ENCODE measurements around the gene MTARC1. TPM values are rescaled to one million over a fixed set of nuclear protein-coding genes. Genes with fewer than 3 reads are reported as not detected.

MTARC1 gene
- total and polyA plus RNA-seq, 3 experiments from 2014 or later, result not detected

DNA sequence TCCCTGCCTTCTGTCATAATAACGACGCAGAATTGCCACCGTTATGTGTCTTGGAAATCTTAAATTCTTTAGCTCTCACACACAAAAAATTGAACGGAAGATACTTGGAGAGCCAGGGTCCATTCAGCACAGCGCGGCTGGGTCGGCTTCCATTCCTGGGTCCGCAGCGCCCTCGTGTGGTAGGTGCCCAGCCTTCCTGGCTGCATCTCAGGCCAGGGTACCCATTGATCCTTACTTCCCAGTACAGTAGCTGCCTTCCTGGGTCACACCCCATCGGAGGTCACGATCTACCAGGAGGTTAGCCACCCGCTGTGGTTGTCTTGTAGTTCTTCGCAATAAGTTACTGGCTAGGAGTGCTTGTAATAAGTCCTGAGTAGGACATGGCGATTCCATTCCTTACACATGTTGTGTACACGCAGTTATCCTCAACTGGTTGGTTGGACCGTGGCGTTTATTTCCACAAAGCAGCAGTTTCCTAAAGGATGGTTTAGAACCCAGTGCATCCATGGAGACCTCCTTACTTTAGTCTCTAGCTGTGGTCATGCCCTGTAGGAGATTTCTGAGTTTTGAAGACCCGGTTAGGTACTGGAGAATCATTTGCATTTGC, 9.9 kb upstream of the MTARC1 start:
- Mint-ChIP-seq H3K9me3 (no peaks in the 10 kb centered on the region), H3K36me3 (no peaks in the 10 kb centered on the region), H3K4me1 (no peaks in the 10 kb centered on the region), H3K4me3 (no peak overlapping the region), H3K27me3 (peaks cover 5 to 34% of the 10 kb centered on the region in 2 donors), H3K27ac (no peak overlapping the region)
- Histone ChIP-seq H3K9me3 (ENCODE audit: low read length) (no peaks in the 10 kb centered on the region), H3K27me3 (ENCODE audit: insufficient read depth, low read length, poor library complexity, severe bottlenecking) (peaks cover 4% of the 10 kb centered on the region), H3K4me3 (ENCODE audit: low read length) (no peak overlapping the region), H3K27ac (ENCODE audit: low read depth, low read length) (no peak overlapping the region), H3K36me3 (ENCODE audit: insufficient read depth, low read length) (no peaks in the 10 kb centered on the region), H3K4me1 (ENCODE audit: insufficient read depth, low read length) (no peaks in the 10 kb centered on the region)
- ChIA-PET CTCF (interaction anchor here (1.1 to 1.2 kb wide), 2 partner anchors 14 to 68 kb away, joined by 3 to 5 read pairs; no protein-coding TSS in a partner anchor), POLR2A (no interaction called here)
- DNase-seq, result peak; percentile 16 to 56 (median 27)

DNA sequence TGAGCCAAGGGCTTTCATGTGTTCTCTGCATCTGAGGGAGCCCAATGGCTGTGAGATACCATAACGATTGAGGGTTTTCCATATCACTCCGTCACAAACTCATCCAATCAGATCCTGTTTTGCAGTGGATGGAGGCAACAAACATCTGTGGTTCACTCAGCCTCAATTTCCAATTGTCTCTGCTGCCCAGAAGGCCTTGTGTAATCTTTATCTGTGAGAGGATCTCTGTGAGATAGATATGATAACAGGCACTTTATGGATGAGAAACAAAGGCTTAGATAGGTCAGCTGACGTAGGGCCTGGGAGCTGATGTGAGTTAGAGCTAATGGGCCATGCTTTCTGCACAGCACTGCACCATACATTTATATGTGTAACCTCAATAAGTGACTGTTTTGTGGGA, 3.3 kb upstream of the MTARC1 start:
- peaks cover 19 to 40% of the 10 kb centered on the region in 2 donors for H3K27me3 Mint-ChIP-seq

DNA sequence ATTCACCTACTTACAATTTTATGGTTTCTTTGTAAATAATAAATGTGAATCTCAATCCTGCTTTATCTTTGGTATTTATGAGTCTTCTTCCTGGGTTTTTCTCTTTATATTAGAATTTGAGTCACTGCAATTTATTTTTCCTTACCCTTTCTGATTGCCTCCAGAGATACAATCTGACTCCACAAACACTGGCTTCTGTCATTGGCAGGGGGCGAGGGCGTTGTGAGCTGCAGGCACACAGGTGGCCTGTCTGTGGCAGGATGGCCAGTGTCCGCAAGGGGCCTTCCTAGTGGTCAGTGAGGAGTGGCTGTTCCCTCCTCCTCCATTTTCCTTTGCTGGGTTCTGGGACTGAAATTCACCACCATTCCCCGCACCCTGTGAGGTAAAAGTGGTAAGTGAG, 2.0 kb upstream of the MTARC1 start:
- no peak overlapping the region for H3K27ac Mint-ChIP-seq
- H3K27ac ChIP-seq (ENCODE audit: low read depth, low read length), result no peak overlapping the region

More for the DNA sequence above, 3.3 kb upstream of the MTARC1 start:
- H3K4me1 ChIP-seq (ENCODE audit: insufficient read depth, low read length), result no peaks in the 10 kb centered on the region
- Mint-ChIP-seq H3K9me3 (no peaks in the 10 kb centered on the region), H3K4me1 (no peaks in the 10 kb centered on the region), H3K4me3 (no peak overlapping the region), H3K36me3 (no peaks in the 10 kb centered on the region), H3K27ac (no peak overlapping the region)
- H3K9me3 ChIP-seq (ENCODE audit: low read length), result no peaks in the 10 kb centered on the region
- H3K4me3 ChIP-seq (ENCODE audit: low read length), result no peak overlapping the region
- H3K36me3 ChIP-seq (ENCODE audit: insufficient read depth, low read length), result no peaks in the 10 kb centered on the region
- ChIA-PET POLR2A (no interaction called here), CTCF (no interaction called here)
- DNase-seq, result no peak
- H3K27me3 ChIP-seq (ENCODE audit: insufficient read depth, low read length, poor library complexity, severe bottlenecking), result no peaks in the 10 kb centered on the region
- H3K27ac ChIP-seq (ENCODE audit: low read depth, low read length), result no peak overlapping the region

DNA sequence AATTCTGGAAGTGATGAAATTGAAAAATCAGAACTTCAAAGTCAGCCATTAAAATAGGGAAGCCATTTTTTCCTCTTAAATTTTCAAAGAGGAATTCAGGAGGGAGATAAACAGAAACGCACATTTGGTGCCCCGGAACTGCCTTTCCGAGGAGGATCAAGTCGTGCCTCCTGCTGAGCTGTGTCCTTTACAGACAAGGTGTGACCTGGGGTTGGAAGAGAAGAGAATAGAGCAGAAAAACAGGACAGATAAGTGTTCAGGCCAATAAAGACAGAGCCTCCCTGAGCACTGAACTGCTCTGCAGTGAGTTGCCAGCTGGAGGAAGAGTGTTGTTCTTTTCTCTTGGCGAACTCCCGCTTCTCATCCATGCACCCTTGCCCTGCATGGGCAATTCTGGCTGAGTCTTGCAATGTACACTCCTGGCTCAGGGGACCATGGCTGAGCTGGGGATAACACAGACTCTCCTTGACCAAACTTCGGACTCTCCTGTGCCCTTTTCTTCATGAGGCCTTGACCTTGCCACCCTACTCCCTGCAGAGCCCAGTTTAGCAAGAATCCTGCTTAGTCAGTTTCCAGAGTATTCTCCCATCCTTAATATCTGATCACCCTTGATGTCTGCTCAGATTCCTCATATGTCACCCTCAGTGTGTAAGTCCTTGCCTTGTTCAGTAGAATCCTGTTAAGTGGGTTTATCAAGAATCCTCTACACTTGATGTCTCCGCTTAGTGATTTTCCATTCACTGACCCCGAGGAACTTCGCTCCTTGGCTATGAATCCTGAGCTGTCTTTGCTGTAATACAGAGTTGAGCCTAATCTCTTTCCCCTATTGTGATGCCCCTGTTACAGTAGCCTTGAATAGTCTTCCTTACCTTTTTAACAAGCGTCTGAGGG, 1.3 kb upstream of the MTARC1 start:
- Mint-ChIP-seq H3K4me3 (peak overlapping the region in 1 of 7 donors; percentile 37), H3K9me3 (peaks cover 0 to 4% (median 0%) of the 10 kb centered on the region in 5 donors), H3K4me1 (no peaks in the 10 kb centered on the region), H3K27ac (no peak overlapping the region), H3K36me3 (no peaks in the 10 kb centered on the region), H3K27me3 (peaks cover 21 to 53% of the 10 kb centered on the region in 2 donors)
- ChIA-PET CTCF (no interaction called here), POLR2A (no interaction called here)
- Histone ChIP-seq H3K36me3 (ENCODE audit: insufficient read depth, low read length) (no peaks in the 10 kb centered on the region), H3K27me3 (ENCODE audit: insufficient read depth, low read length, poor library complexity, severe bottlenecking) (no peaks in the 10 kb centered on the region), H3K9me3 (ENCODE audit: low read length) (no peaks in the 10 kb centered on the region), H3K4me1 (ENCODE audit: insufficient read depth, low read length) (no peaks in the 10 kb centered on the region), H3K27ac (ENCODE audit: low read depth, low read length) (no peak overlapping the region), H3K4me3 (ENCODE audit: low read length) (no peak overlapping the region)
- DNase-seq, result no peak

More for the DNA sequence above, 2.0 kb upstream of the MTARC1 start:
- CTCF ChIA-PET, result no interaction called here
- H3K4me1 Mint-ChIP-seq, result no peaks in the 10 kb centered on the region
- no peaks in the 10 kb centered on the region for H3K36me3 ChIP-seq (ENCODE audit: insufficient read depth, low read length)
- H3K4me1 ChIP-seq (ENCODE audit: insufficient read depth, low read length), result no peaks in the 10 kb centered on the region
- POLR2A ChIA-PET, result no interaction called here
- H3K36me3 Mint-ChIP-seq, result no peaks in the 10 kb centered on the region
- H3K4me3 ChIP-seq (ENCODE audit: low read length), result no peak overlapping the region
- no peaks in the 10 kb centered on the region for H3K27me3 ChIP-seq (ENCODE audit: insufficient read depth, low read length, poor library complexity, severe bottlenecking)
- H3K27me3 Mint-ChIP-seq, result peaks cover 21 to 47% of the 10 kb centered on the region in 2 donors
- no peak for DNase-seq
- H3K4me3 Mint-ChIP-seq, result no peak overlapping the region
- H3K9me3 Mint-ChIP-seq, result peaks cover 0 to 4% (median 0%) of the 10 kb centered on the region in 5 donors
- H3K9me3 ChIP-seq (ENCODE audit: low read length), result no peaks in the 10 kb centered on the region

DNA sequence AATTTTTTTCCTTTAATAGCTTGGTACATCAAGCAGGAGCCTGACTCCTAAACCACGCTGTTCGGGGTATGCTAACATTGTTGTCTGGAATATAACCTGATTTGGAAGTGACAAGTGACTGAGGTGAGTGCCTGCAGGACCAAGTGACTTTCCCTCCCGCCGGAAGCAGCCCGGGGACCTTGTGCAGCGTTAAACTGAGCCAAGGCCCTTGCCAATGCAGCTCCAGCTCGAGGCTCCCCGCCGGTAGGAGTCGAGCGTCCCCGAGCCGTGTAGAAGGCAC, 716 bp upstream of the MTARC1 start:
- no peak overlapping the region for H3K4me3 Mint-ChIP-seq
- ChIA-PET POLR2A (no interaction called here), CTCF (no interaction called here)
- Histone ChIP-seq H3K9me3 (ENCODE audit: low read length) (no peaks in the 10 kb centered on the region), H3K4me3 (ENCODE audit: low read length) (no peak overlapping the region), H3K36me3 (ENCODE audit: insufficient read depth, low read length) (no peaks in the 10 kb centered on the region), H3K27ac (ENCODE audit: low read depth, low read length) (no peak overlapping the region), H3K4me1 (ENCODE audit: insufficient read depth, low read length) (no peaks in the 10 kb centered on the region), H3K27me3 (ENCODE audit: insufficient read depth, low read length, poor library complexity, severe bottlenecking) (no peaks in the 10 kb centered on the region)
- H3K4me1 Mint-ChIP-seq, result no peaks in the 10 kb centered on the region
- H3K27me3 Mint-ChIP-seq, result peaks cover 21 to 53% of the 10 kb centered on the region in 2 donors
- H3K27ac Mint-ChIP-seq, result no peak overlapping the region
- peaks cover 0 to 4% (median 0%) of the 10 kb centered on the region in 5 donors for H3K9me3 Mint-ChIP-seq
- H3K36me3 Mint-ChIP-seq, result no peaks in the 10 kb centered on the region
- DNase-seq, result no peak

DNA sequence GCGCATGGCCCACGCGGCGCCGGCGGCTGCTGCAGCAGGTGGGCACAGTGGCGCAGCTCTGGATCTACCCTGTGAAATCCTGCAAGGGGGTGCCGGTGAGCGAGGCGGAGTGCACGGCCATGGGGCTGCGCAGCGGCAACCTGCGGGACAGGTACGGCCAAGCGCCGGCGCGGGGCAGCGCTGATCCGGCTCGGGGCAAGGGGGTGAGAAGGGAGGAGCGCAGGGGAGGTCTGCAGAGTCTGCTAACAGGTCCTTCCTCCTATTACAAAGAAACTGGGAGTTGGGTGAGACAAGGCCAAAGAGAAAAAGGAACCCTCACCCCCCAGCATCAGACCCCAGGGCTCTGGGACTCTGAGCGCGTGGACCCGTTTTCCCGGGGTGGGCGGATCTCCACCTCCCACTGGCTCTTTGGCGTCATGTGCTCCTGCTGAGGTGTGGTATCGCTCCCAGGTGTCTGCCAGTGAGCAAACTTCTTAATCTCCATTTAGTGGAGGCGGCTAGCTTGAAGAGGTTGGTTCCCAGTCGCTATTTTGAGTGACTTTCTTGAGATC, 431 bp downstream of the MTARC1 start:
- no peak overlapping the region for H3K27ac ChIP-seq (ENCODE audit: low read depth, low read length)
- ChIA-PET CTCF (no interaction called here), POLR2A (no interaction called here)
- Mint-ChIP-seq H3K4me3 (peak overlapping the region in 1 of 7 donors; percentile 27), H3K27me3 (peaks cover 21 to 53% of the 10 kb centered on the region in 2 donors), H3K36me3 (no peaks in the 10 kb centered on the region), H3K4me1 (no peaks in the 10 kb centered on the region), H3K9me3 (peaks cover 0 to 4% (median 0%) of the 10 kb centered on the region in 5 donors), H3K27ac (no peak overlapping the region)
- no peaks in the 10 kb centered on the region for H3K4me1 ChIP-seq (ENCODE audit: insufficient read depth, low read length)
- no peak for DNase-seq
- H3K4me3 ChIP-seq (ENCODE audit: low read length), result no peak overlapping the region
- no peaks in the 10 kb centered on the region for H3K27me3 ChIP-seq (ENCODE audit: insufficient read depth, low read length, poor library complexity, severe bottlenecking)
- H3K36me3 ChIP-seq (ENCODE audit: insufficient read depth, low read length), result no peaks in the 10 kb centered on the region
- H3K9me3 ChIP-seq (ENCODE audit: low read length), result no peaks in the 10 kb centered on the region

DNA sequence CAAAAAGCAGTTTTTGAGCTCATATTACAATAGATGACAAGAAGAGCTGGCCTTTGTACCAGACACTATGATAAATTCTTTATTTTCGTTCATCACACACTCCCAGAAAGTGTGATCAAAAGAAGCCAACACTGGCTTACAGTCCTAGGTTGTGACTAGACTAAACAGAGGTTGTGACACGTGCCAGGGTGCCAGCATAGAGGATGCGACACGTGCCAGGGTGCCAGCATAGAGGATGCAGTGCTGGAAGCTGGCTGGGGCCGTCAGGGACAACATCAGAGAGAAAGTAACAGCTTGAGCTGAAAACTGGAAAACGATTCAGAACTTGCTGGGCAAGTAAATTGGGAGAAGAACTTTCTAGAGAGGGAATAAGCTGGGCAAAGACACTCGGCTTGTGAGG, 2.2 kb downstream of the MTARC1 start:
- ChIA-PET POLR2A (no interaction called here), CTCF (no interaction called here)
- H3K4me3 ChIP-seq (ENCODE audit: low read length), result no peak overlapping the region
- no peak overlapping the region for H3K27ac ChIP-seq (ENCODE audit: low read depth, low read length)
- DNase-seq, result no peak
- Mint-ChIP-seq H3K4me1 (no peaks in the 10 kb centered on the region), H3K27me3 (peaks cover 17 to 48% of the 10 kb centered on the region in 2 donors), H3K27ac (no peak overlapping the region), H3K4me3 (no peak overlapping the region), H3K36me3 (no peaks in the 10 kb centered on the region), H3K9me3 (peaks cover 0 to 4% (median 0%) of the 10 kb centered on the region in 5 donors)
- H3K27me3 ChIP-seq (ENCODE audit: insufficient read depth, low read length, poor library complexity, severe bottlenecking), result no peaks in the 10 kb centered on the region
- H3K36me3 ChIP-seq (ENCODE audit: insufficient read depth, low read length), result no peaks in the 10 kb centered on the region
- H3K9me3 ChIP-seq (ENCODE audit: low read length), result no peaks in the 10 kb centered on the region
- no peaks in the 10 kb centered on the region for H3K4me1 ChIP-seq (ENCODE audit: insufficient read depth, low read length)

DNA sequence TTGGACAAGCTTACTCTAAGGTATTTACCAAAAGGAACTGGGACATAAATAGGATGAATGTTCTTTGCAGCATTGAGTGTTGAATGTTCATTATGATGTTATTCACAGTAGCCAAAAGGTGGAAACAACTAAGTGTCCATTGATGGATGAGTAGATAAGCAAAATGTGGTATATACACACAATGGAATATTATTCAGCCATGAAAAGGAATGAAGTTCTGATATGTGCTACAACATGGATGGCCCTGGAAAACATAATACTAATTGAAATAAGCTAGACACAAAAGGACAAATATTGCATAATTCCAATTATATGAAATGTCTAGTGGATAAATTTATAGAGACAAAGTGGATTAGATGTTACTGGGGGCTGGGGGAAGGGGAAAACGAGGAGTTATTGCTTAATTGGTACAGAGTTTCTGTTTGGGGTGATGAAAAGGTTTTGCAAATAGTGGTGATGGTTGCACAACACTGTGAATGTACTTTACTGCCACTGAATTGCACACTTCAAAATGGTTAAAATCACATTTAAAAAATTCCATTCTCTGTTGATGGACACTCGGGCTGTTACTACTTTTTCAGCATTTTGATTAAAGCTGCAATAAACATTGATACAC, 2.9 kb downstream of the MTARC1 start:
- Mint-ChIP-seq H3K36me3 (no peaks in the 10 kb centered on the region), H3K4me1 (no peaks in the 10 kb centered on the region), H3K9me3 (peaks cover 0 to 4% (median 0%) of the 10 kb centered on the region in 5 donors), H3K27ac (no peak overlapping the region), H3K4me3 (no peak overlapping the region), H3K27me3 (peaks cover 17 to 42% of the 10 kb centered on the region in 2 donors)
- Histone ChIP-seq H3K27ac (ENCODE audit: low read depth, low read length) (no peak overlapping the region), H3K9me3 (ENCODE audit: low read length) (no peaks in the 10 kb centered on the region), H3K4me3 (ENCODE audit: low read length) (no peak overlapping the region), H3K36me3 (ENCODE audit: insufficient read depth, low read length) (no peaks in the 10 kb centered on the region), H3K4me1 (ENCODE audit: insufficient read depth, low read length) (no peaks in the 10 kb centered on the region), H3K27me3 (ENCODE audit: insufficient read depth, low read length, poor library complexity, severe bottlenecking) (no peaks in the 10 kb centered on the region)
- CTCF ChIA-PET, result interaction anchor here (1.7 kb wide), 1 partner anchor 13 kb away, joined by 5 read pairs; no protein-coding TSS in a partner anchor
- POLR2A ChIA-PET, result no interaction called here
- no peak for DNase-seq

Measured in CD8-positive, alpha-beta memory T cell (primary cell).